ENCODE data around the gene HINT1. TPM values are rescaled to one million over a fixed set of nuclear protein-coding genes. Genes with fewer than 3 reads are reported as not detected.

Gene HINT1
- total and polyA plus RNA-seq, 9 of the 15 experiments (the other 6 are each of a cell fraction or from before 2014, with no cell fraction given): 296 to 1,027 (median 500) TPM

DNA sequence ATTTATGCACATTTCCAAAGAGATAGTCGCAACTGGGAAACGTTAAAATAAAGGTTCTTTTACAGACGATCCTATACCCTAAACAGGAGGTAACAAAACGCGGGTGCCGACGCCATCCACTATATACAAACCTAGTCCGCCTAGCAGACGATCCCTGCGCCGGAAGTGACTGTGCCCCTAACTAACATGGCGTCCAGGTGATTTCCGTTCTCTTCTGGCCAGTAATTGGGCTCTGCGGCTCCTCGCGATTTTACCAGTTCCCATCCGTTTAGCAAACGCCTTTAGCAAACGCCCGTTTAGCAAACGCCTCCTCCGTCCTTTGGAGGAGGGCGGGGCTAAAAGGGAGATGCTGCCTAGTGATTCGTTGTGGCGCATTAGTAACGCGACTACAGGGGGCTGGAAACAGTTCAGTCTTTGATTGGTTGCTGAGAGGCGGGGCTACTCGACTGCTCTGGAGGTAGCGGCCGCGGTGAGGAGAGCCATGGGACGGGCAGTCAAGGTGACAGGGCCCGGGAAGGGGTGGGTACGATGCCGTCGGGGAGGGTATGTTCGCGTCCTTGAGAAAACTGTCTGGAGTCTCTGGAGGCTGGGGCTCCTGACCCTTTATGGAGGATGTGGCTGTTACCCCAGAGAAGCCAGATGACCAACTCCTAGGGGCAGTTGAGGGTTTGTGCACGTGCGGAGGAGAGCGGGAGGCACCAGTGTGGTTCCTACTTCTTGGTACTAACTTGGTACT, 5.7 kb upstream of the HINT1 start, which contains the start of gene LYRM7 (continued):
- TF ChIP-seq, protein P1, sequence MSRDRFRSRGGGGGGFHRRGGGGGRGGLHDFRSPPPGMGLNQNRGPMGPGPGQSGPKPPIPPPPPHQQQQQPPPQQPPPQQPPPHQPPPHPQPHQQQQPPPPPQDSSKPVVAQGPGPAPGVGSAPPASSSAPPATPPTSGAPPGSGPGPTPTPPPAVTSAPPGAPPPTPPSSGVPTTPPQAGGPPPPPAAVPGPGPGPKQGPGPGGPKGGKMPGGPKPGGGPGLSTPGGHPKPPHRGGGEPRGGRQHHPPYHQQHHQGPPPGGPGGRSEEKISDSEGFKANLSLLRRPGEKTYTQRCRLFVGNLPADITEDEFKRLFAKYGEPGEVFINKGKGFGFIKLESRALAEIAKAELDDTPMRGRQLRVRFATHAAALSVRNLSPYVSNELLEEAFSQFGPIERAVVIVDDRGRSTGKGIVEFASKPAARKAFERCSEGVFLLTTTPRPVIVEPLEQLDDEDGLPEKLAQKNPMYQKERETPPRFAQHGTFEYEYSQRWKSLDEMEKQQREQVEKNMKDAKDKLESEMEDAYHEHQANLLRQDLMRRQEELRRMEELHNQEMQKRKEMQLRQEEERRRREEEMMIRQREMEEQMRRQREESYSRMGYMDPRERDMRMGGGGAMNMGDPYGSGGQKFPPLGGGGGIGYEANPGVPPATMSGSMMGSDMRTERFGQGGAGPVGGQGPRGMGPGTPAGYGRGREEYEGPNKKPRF (IDR thresholded peaks at IDR 0.05; ENCODE audit: low read depth, low read length): no peak
- TF ChIP-seq, protein P2, sequence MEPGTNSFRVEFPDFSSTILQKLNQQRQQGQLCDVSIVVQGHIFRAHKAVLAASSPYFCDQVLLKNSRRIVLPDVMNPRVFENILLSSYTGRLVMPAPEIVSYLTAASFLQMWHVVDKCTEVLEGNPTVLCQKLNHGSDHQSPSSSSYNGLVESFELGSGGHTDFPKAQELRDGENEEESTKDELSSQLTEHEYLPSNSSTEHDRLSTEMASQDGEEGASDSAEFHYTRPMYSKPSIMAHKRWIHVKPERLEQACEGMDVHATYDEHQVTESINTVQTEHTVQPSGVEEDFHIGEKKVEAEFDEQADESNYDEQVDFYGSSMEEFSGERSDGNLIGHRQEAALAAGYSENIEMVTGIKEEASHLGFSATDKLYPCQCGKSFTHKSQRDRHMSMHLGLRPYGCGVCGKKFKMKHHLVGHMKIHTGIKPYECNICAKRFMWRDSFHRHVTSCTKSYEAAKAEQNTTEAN (CRISPR knock-in tag; IDR thresholded peaks at IDR 0.05): 0 out of 2 replicates have a peak, but pooled peaks have one; percentile 50
- no peak for TF ChIP-seq FOXP1 (CRISPR knock-in tag; IDR thresholded peaks at IDR 0.05)
- peak; percentile 41; the same call in 1 of the 2 replicates for TF ChIP-seq TOE1 (IDR thresholded peaks at IDR 0.05; ENCODE audit: borderline replicate concordance)
- TF ChIP-seq TOE1 (CRISPR knock-in tag; IDR thresholded peaks at IDR 0.05; ENCODE audit: borderline replicate concordance, low read depth): no peak
- TF ChIP-seq, protein P3, sequence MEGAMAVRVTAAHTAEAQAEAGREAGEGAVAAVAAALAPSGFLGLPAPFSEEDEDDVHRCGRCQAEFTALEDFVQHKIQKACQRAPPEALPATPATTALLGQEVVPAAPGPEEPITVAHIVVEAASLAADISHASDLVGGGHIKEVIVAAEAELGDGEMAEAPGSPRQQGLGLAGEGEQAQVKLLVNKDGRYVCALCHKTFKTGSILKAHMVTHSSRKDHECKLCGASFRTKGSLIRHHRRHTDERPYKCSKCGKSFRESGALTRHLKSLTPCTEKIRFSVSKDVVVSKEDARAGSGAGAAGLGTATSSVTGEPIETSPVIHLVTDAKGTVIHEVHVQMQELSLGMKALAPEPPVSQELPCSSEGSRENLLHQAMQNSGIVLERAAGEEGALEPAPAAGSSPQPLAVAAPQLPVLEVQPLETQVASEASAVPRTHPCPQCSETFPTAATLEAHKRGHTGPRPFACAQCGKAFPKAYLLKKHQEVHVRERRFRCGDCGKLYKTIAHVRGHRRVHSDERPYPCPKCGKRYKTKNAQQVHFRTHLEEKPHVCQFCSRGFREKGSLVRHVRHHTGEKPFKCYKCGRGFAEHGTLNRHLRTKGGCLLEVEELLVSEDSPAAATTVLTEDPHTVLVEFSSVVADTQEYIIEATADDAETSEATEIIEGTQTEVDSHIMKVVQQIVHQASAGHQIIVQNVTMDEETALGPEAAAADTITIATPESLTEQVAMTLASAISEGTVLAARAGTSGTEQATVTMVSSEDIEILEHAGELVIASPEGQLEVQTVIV (CRISPR knock-in tag; IDR thresholded peaks at IDR 0.05; ENCODE audit: borderline replicate concordance): no peak
- TF ChIP-seq, protein P4, sequence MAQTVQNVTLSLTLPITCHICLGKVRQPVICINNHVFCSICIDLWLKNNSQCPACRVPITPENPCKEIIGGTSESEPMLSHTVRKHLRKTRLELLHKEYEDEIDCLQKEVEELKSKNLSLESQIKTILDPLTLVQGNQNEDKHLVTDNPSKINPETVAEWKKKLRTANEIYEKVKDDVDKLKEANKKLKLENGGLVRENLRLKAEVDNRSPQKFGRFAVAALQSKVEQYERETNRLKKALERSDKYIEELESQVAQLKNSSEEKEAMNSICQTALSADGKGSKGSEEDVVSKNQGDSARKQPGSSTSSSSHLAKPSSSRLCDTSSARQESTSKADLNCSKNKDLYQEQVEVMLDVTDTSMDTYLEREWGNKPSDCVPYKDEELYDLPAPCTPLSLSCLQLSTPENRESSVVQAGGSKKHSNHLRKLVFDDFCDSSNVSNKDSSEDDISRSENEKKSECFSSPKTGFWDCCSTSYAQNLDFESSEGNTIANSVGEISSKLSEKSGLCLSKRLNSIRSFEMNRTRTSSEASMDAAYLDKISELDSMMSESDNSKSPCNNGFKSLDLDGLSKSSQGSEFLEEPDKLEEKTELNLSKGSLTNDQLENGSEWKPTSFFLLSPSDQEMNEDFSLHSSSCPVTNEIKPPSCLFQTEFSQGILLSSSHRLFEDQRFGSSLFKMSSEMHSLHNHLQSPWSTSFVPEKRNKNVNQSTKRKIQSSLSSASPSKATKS (CRISPR knock-in tag; IDR thresholded peaks at IDR 0.05): no peak
- TF ChIP-seq MYNN (IDR thresholded peaks at IDR 0.05): no peak
- TF ChIP-seq MYNN (CRISPR knock-in tag; IDR thresholded peaks at IDR 0.05): no peak
- TF ChIP-seq HSF4 (CRISPR knock-in tag; IDR thresholded peaks at IDR 0.05; ENCODE audit: borderline replicate concordance): no peak
- TF ChIP-seq OTX1 (CRISPR knock-in tag; IDR thresholded peaks at IDR 0.05): no peak
- TF ChIP-seq HNRNPUL1 (IDR thresholded peaks at IDR 0.05; ENCODE audit: low read length): no peak
- no peak for TF ChIP-seq ETS2 (tag; IDR thresholded peaks at IDR 0.05; ENCODE audit: borderline replicate concordance, poor library complexity, severe bottlenecking)
- no peak; a peak in 2 of 3 replicates for TF ChIP-seq CBX3 (IDR thresholded peaks at IDR 0.05; ENCODE audit: borderline replicate concordance in 1 of 2, low read length in 2 of 2)
- TF ChIP-seq, protein P5, sequence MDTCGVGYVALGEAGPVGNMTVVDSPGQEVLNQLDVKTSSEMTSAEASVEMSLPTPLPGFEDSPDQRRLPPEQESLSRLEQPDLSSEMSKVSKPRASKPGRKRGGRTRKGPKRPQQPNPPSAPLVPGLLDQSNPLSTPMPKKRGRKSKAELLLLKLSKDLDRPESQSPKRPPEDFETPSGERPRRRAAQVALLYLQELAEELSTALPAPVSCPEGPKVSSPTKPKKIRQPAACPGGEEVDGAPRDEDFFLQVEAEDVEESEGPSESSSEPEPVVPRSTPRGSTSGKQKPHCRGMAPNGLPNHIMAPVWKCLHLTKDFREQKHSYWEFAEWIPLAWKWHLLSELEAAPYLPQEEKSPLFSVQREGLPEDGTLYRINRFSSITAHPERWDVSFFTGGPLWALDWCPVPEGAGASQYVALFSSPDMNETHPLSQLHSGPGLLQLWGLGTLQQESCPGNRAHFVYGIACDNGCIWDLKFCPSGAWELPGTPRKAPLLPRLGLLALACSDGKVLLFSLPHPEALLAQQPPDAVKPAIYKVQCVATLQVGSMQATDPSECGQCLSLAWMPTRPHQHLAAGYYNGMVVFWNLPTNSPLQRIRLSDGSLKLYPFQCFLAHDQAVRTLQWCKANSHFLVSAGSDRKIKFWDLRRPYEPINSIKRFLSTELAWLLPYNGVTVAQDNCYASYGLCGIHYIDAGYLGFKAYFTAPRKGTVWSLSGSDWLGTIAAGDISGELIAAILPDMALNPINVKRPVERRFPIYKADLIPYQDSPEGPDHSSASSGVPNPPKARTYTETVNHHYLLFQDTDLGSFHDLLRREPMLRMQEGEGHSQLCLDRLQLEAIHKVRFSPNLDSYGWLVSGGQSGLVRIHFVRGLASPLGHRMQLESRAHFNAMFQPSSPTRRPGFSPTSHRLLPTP (IDR thresholded peaks at IDR 0.05; ENCODE audit: borderline replicate concordance, extremely low read depth, insufficient read length): no peak

All from K562 (cell line).